K562 (cell line): ENCODE data around the gene HSPA1B. TPM values are rescaled to one million over a fixed set of nuclear protein-coding genes. Genes with fewer than 3 reads are reported as not detected.

Experiments used
- ATAC-seq: fragments of 200-7000 bp; cut with Tn5 transposase; 3 replicates; pipeline ENCODE4 v1.9.1; 2020; ENCODE audit warnings: moderate library complexity
- BruUV-seq: library from RNA; stranded (reverse); fragments of 400-500 nt; replicated peaks from 2 replicates; lab custom pipeline; 2021; lab: Mats Ljungman, UMichigan
- CTCF ChIA-PET: fragments of 300-600 bp; formaldehyde crosslinking; extraction: SDS; loops from one replicate; lab custom pipeline; 2021; ENCODE audit warnings: low intra/inter-chr PET ratio; lab: Yijun Ruan, JAX
- POLR2A ChIA-PET: fragments of 300-600, 350-650 bp; sonication (Branson Sonifier 250); formaldehyde crosslinking; extraction: SDS; loops from one replicate; lab custom pipeline; 2021; ENCODE audit warnings: antibody characterized with exemption, inconsistent platforms; lab: Yijun Ruan, JAX
- DNase-seq, 4 experiments: peaks; one replicate each; pipeline versions ENCODE4 v3.0.0 to v3.0.0-alpha.2; 2011 to 2018; ENCODE audit warnings: low spot score in 3 of 4, mixed read lengths in 3 of 4; ENCODE audit errors: extremely low read depth in 1 of 4
- FAIRE-seq: peaks from 2 replicates; lab custom pipeline; 2011; peaks lifted over from hg19 to GRCh38; lab: Jason Lieb, UNC
- H2AFZ ChIP-seq: 2 replicates; pipeline ENCODE4 v1.6.0; 2011; ENCODE audit warnings: low read depth, low read length, control low read depth, inconsistent platforms
- H3K27ac ChIP-seq: fragments of 200-600 bp; 3 replicates; pipeline ENCODE4 v1.8.0; 2011; ENCODE audit warnings: low read depth, mild to moderate bottlenecking, control low read depth, inconsistent platforms, low read length, moderate library complexity, mixed read lengths; ENCODE audit errors: extremely low read depth
- H3K27me3 ChIP-seq, 2 experiments: fragments of 300-600 bp in 1 of 2; 2 replicates in 1 of 2; 3 replicates in 1 of 2; pipeline versions ENCODE4 v1.6.0 to v1.8.0; 2011; ENCODE audit warnings: inconsistent platforms in 2 of 2, low read length in 2 of 2, mild to moderate bottlenecking in 1 of 2, mixed read lengths in 1 of 2, moderate library complexity in 1 of 2; ENCODE audit not compliant: control insufficient read depth in 2 of 2, insufficient read depth in 2 of 2
- H3K36me3 ChIP-seq: fragments of 300-600 bp; 3 replicates; pipeline ENCODE4 v1.8.0; 2011; ENCODE audit warnings: mild to moderate bottlenecking, low read length, inconsistent platforms; ENCODE audit not compliant: control insufficient read depth, insufficient read depth
- H3K4me1 ChIP-seq, 2 experiments: fragments of 200-600 bp in 1 of 2; replicated peaks in 1 of 2; 2 replicates in 1 of 2; 3 replicates in 1 of 2; pipeline versions ENCODE4 v1.5.1 to v1.8.0; 2011; ENCODE audit warnings: inconsistent platforms in 2 of 2, low read length in 2 of 2, mild to moderate bottlenecking in 1 of 2, mixed read lengths in 1 of 2, moderate library complexity in 1 of 2; ENCODE audit not compliant: control insufficient read depth in 2 of 2, insufficient read depth in 2 of 2
- H3K4me2 ChIP-seq: 2 replicates; pipeline ENCODE4 v1.6.1; 2011; ENCODE audit warnings: low read length, control low read depth, inconsistent platforms, mixed read lengths; ENCODE audit not compliant: insufficient read depth
- H3K4me3 ChIP-seq: fragments of 200-600 bp; sonication (generic), shearing (Covaris generic); 2 replicates; pipeline ENCODE4 v1.5.1; 2016; ENCODE audit warnings: control low read depth, inconsistent platforms
- H3K79me2 ChIP-seq: fragments of 200-600 bp; 3 replicates; pipeline ENCODE4 v1.8.0; 2011; ENCODE audit warnings: low read length, inconsistent platforms; ENCODE audit not compliant: control insufficient read depth, insufficient read depth
- H3K9ac ChIP-seq, 2 experiments: 2 replicates each; pipeline versions ENCODE4 v1.6.0 to v1.6.1; 2011; ENCODE audit warnings: low read depth in 2 of 2, low read length in 2 of 2, control low read depth in 1 of 2, inconsistent platforms in 1 of 2, mild to moderate bottlenecking in 1 of 2, mixed read lengths in 1 of 2; ENCODE audit not compliant: insufficient read depth in 1 of 2
- H3K9me1 ChIP-seq: one replicate; pipeline ENCODE4 v1.6.0; 2011; ENCODE audit warnings: inconsistent platforms, mild to moderate bottlenecking, low read length, moderate library complexity; ENCODE audit not compliant: control insufficient read depth, insufficient read depth
- H3K9me3 ChIP-seq: replicated peaks from 2 replicates; pipeline ENCODE4 v1.5.1; 2011; ENCODE audit warnings: low read depth, low read length, inconsistent platforms; ENCODE audit not compliant: control insufficient read depth, insufficient read depth
- H4K20me1 ChIP-seq: replicated peaks from 2 replicates; pipeline ENCODE4 v1.6.1; 2011; ENCODE audit warnings: low read length, inconsistent platforms, mixed read lengths; ENCODE audit not compliant: control insufficient read depth, insufficient read depth
- GABPB1 ChIP-seq: sonication (generic); formaldehyde crosslinking; IDR thresholded peaks from 2 replicates; pipeline ENCODE4 v1.8.0; 2022; ENCODE audit warnings: mild to moderate bottlenecking, missing genetic modification reagents
- ID3 ChIP-seq, 2 experiments: fragments of 250-450 bp in 1 of 2; fragments of 450-650 bp in 1 of 2; sonication (Bioruptor Pico) in 1 of 2; IDR thresholded peaks; 2 replicates each; pipeline versions ENCODE4 v1.6.1 to v1.8.0; 2016 to 2021; ENCODE audit warnings: mild to moderate bottlenecking in 2 of 2, moderate library complexity in 2 of 2, missing compliant biosample characterization in 1 of 2, missing genetic modification characterization in 1 of 2
- ZBTB9 ChIP-seq: fragments of 450-650 bp; formaldehyde crosslinking; IDR thresholded peaks from 2 replicates; pipeline ENCODE4 v1.4.0; 2020; ENCODE audit warnings: mild to moderate bottlenecking, moderate library complexity
- ZNF431 ChIP-seq: sonication (generic); formaldehyde crosslinking; IDR thresholded peaks from 2 replicates; pipeline ENCODE4 v1.8.0; 2022; ENCODE audit warnings: mild to moderate bottlenecking, missing genetic modification reagents
- ZNF445 ChIP-seq: fragments of 250-450 bp; sonication (Bioruptor Pico); IDR thresholded peaks from 2 replicates; pipeline ENCODE4 v1.4.0; 2020; ENCODE audit warnings: low read depth, mild to moderate bottlenecking, moderate library complexity
- ZNF740 ChIP-seq, 3 experiments: fragments of 200-800 bp in 1 of 3; sonication (Bioruptor generic) in 1 of 3; sonication (generic) in 1 of 3; formaldehyde crosslinking in 1 of 3; IDR thresholded peaks; 2 replicates each; pipeline versions ENCODE4 v1.6.1 to v1.8.0; 2016 to 2022; ENCODE audit warnings: mild to moderate bottlenecking in 2 of 3, missing compliant biosample characterization in 2 of 3, missing genetic modification characterization in 2 of 3, missing genetic modification reagents in 1 of 3
- ZSCAN29 ChIP-seq: fragments of 450-650 bp; IDR thresholded peaks from 2 replicates; pipeline ENCODE4 v1.6.1; 2017
- WGBS: fragments of 100-300 bp; shearing (Covaris generic); methylation state at CpG from one replicate; pipeline ENCODE4 v1.1.6; 2016; ENCODE audit warnings: low coverage, mixed read lengths; ENCODE audit not compliant: insufficient coverage; ENCODE audit errors: missing lambda C conversion rate; 5-methylcytosine and 5-hydroxymethylcytosine counted together
- in situ Hi-C: fragments of 300-500 bp; cut with MboI; formaldehyde crosslinking; loops from 4 replicates; pipeline ENCODE4 v1.15.0; 2018; ENCODE audit warnings: inconsistent platforms, mixed read lengths
- intact Hi-C: fragments of 100-400 bp; cut with micrococcal nuclease; formaldehyde crosslinking; loops from 2 replicates; pipeline ENCODE4 v1.14.2; 2022
- polyA plus RNA-seq, 8 experiments: library from polyadenylated mRNA; depleted of rRNA in 4 of 8; stranded (reverse) in 5 of 8; unstranded in 3 of 8; fragments of >200 nt; fragmentation: Nextera tagmentation in 2 of 8; fragmentation: Illumina TruSeq in 1 of 8; extraction: Ambion mirVana in 2 of 8; extraction: Trizol in 1 of 8; gene quantifications; 2 replicates each; pipeline versions ENCODE4 v1.2.1 to v1.2.3, GENCODE V29; 2011 to 2014; ENCODE audit warnings: inconsistent platforms in 1 of 8, missing spikeins in 1 of 8
- total RNA-seq, 7 experiments: library from RNA; depleted of rRNA in 6 of 7; stranded (reverse); fragments of >200 nt in 6 of 7; fragmentation: Illumina TruSeq in 2 of 7; extraction: Trizol in 2 of 7; gene quantifications; 2 replicates each; pipeline versions ENCODE4 v1.2.1 to v1.2.3, GENCODE V29; 2011 to 2021; ENCODE audit warnings: low replicate concordance in 1 of 7

HSPA1B gene
- total and polyA plus RNA-seq, 9 of the 15 experiments (the other 6 are each of a cell fraction or from before 2014, with no cell fraction given), result 0.27 to 227 (median 51.2) TPM

GRCh38 chr6:31821301-31822035, 6.1 kb upstream of the HSPA1B start (continued):
- 0 out of 2 replicates have a peak, but pooled peaks have one; percentile 56 for TF ChIP-seq ZNF431 (CRISPR knock-in tag)
- TF ChIP-seq ZNF445 (CRISPR knock-in tag), result no peak
- TF ChIP-seq GABPB1 (CRISPR knock-in tag), result peak; percentile 51
- TF ChIP-seq ZSCAN29, result peak; percentile 15; the same call in 1 of the 2 replicates
- TF ChIP-seq, all 486 proteins: peak for 107

- Histone ChIP-seq H3K9me1 (no peaks in the 10 kb centered on the region), H3K79me2 (peaks cover 66% of the 10 kb centered on the region), H3K27ac (peak overlapping the region; percentile 99), H3K9ac (peak overlapping the region; percentile 92 to 97), H3K4me3 (peak overlapping the region; percentile 59), H3K9me3 (no peaks in the 10 kb centered on the region), H3K27me3 (no peaks in the 10 kb centered on the region), H4K20me1 (peaks cover 16% of the 10 kb centered on the region), H2AFZ (peak overlapping the region; percentile 90), H3K36me3 (peaks cover 23% of the 10 kb centered on the region), H3K4me1 (peaks cover 51 to 58% of the 10 kb centered on the region in 2 experiments), H3K4me2 (peak overlapping the region; percentile 98)
- CTCF ChIA-PET, result no interaction called here
- FAIRE-seq (peak; percentile 82), DNase-seq (peak; percentile 95 to 100 (median 96)), ATAC-seq (peak; percentile 77)
- intact Hi-C loops, result loop anchor here (10.0 kb wide), 1 partner anchor 353 kb away; the partner anchor contains the start of genes AGPAT1 and RNF5
- POLR2A ChIA-PET, result interaction anchor here (0.6 to 6.4 kb wide), 30 partner anchors 8 to 1149 kb away, joined by 3 to 93 read pairs (median 4); partner anchors contain the start of genes BAG6, C6orf47, CLIC1 and CSNK2B
- BruUV-seq, result TSS peak; percentile 44
- in situ Hi-C loops, result no loop called here
- WGBS, result under 1% methylated on average over 21 of the region's 25 CpGs
- TF ChIP-seq ID3 (CRISPR knock-in tag; IDR thresholded peaks at IDR 0.05), result no peak
- peak; percentile 72; the same call in 1 of the 2 replicates for TF ChIP-seq ID3 (tag; IDR thresholded peaks at IDR 0.05)
- peak; percentile 85 for TF ChIP-seq ZBTB9 (CRISPR knock-in tag)
- TF ChIP-seq ZNF740 (CRISPR knock-in tag; IDR thresholded peaks at IDR 0.05), result peak; percentile 73
- TF ChIP-seq ZNF740 (tag; IDR thresholded peaks at IDR 0.05), result peak; percentile 10 to 97; a peak in 2 of 4 replicates
Measured at GRCh38 chr6:31822036-31822821, 5.3 kb upstream of the HSPA1B start.
